LNCAP (cell line): ENCODE results near the gene SDR42E1.

ENCODE experiments used
- TF ChIP-seq, protein P1 (sequence below): fragments of 450-650 bp; IDR thresholded peaks from 2 replicates; pipeline ENCODE4 v1.5.1; 2017; ENCODE audit warnings: mild to moderate bottlenecking

SDR42E1 gene, protein sequence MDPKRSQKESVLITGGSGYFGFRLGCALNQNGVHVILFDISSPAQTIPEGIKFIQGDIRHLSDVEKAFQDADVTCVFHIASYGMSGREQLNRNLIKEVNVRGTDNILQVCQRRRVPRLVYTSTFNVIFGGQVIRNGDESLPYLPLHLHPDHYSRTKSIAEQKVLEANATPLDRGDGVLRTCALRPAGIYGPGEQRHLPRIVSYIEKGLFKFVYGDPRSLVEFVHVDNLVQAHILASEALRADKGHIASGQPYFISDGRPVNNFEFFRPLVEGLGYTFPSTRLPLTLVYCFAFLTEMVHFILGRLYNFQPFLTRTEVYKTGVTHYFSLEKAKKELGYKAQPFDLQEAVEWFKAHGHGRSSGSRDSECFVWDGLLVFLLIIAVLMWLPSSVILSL

GRCh38 chr16:82011199-82011641 is at the start of gene SDR42E1:
TSS of gene SDR42E1 (minus strand) at chr16:82011470. CDS start at chr16:82000858, 10,612 bp downstream.
- TF ChIP-seq, protein P1, sequence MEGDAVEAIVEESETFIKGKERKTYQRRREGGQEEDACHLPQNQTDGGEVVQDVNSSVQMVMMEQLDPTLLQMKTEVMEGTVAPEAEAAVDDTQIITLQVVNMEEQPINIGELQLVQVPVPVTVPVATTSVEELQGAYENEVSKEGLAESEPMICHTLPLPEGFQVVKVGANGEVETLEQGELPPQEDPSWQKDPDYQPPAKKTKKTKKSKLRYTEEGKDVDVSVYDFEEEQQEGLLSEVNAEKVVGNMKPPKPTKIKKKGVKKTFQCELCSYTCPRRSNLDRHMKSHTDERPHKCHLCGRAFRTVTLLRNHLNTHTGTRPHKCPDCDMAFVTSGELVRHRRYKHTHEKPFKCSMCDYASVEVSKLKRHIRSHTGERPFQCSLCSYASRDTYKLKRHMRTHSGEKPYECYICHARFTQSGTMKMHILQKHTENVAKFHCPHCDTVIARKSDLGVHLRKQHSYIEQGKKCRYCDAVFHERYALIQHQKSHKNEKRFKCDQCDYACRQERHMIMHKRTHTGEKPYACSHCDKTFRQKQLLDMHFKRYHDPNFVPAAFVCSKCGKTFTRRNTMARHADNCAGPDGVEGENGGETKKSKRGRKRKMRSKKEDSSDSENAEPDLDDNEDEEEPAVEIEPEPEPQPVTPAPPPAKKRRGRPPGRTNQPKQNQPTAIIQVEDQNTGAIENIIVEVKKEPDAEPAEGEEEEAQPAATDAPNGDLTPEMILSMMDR: no peak

DNA sequence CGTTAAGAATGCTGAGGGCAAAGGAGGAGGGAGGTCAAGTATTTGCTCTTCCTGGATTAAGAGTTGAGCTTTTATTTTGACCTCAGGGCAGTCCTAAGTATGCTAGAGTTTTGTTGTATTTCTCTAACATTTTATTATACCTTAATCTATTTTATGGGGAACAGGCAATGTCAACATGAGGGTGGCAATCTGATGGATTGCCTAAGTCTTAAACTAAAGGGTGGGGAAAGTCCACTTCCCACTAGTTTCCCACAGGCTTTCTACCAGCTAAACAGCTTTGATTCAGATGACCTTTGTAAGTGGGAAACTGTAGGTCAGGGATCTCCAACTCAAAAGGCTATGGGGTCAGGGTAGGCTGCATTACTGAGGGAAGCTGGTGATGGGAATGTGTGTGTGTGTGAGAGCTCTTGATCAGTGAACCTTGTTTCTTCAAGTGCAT is 48.7 kb upstream of the SDR42E1 start:
- TF ChIP-seq, protein P1: no peak

- TF ChIP-seq, protein P1: no peak
Measured at GRCh38 chr16:82059161-82059982, 48.1 kb upstream of the SDR42E1 start.

- TF ChIP-seq, protein P1: no peak
Measured at GRCh38 chr16:82056550-82056896, 45.3 kb upstream of the SDR42E1 start.

GRCh38 chr16:82055728-82056549 is 44.7 kb upstream of the SDR42E1 start:
- TF ChIP-seq, protein P1: no peak

- TF ChIP-seq, protein P1: no peak
Measured at GRCh38 chr16:82055117-82055516, 43.8 kb upstream of the SDR42E1 start.

DNA sequence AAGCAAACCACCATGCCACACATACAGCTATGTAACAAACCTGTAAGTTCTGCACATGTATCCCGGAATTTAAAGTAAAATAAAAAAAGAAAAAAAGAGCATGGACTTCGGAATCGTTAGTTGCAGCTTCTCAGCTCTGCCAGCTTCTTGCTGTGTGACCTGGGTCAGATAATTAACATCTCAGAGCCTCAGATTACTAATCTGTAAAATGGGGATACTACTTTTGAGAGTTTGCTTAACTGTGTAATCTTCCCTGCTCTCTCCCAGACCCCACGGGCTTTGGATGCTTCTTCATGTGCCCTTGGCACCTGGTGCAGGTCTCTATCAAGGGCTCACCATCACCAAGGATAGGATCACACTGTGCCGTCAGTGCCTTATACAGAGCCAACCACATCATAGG is 40.4 kb upstream of the SDR42E1 start:
- TF ChIP-seq, protein P1: no peak
